HG03135 (cell line): ENCODE data around the gene KCNB1.

Experiments
- ATAC-seq: cut with Tn5 transposase; IDR thresholded peaks from one replicate; pipeline ENCODE4 v1.9.1; 2021; ENCODE audit warnings: mild to moderate bottlenecking, moderate library complexity; ENCODE audit not compliant: unreplicated experiment

KCNB1 gene

GRCh38 chr20:49482621-49483017 is at the start of gene KCNB1:
Gene KCNB1, minus strand, starts transcription at chr20:49482668. Its CDS starts 188 bp downstream, at chr20:49482480.
- ATAC-seq = no peak

GRCh38 chr20:49529470-49529869 is 47.0 kb upstream of the KCNB1 start:
- ATAC-seq = no peak

- ATAC-seq = no peak
Measured at GRCh38 chr20:49526568-49526967, 44.1 kb upstream of the KCNB1 start.

GRCh38 chr20:49526056-49526455 is 43.6 kb upstream of the KCNB1 start:
- ATAC-seq = no peak

GRCh38 chr20:49523767-49524360 is 41.4 kb upstream of the KCNB1 start:
- ATAC-seq = no peak

- ATAC-seq = no peak
Measured at GRCh38 chr20:49521356-49521755, 38.9 kb upstream of the KCNB1 start.

GRCh38 chr20:49519777-49520359 is 37.4 kb upstream of the KCNB1 start:
- no peak for ATAC-seq

GRCh38 chr20:49519212-49519712 is 36.8 kb upstream of the KCNB1 start:
- ATAC-seq = no peak

- no peak for ATAC-seq
Measured at GRCh38 chr20:49518576-49518975, 36.1 kb upstream of the KCNB1 start.

GRCh38 chr20:49517805-49518100 is 35.3 kb upstream of the KCNB1 start:
- ATAC-seq = no peak

GRCh38 chr20:49516916-49517804 is 34.7 kb upstream of the KCNB1 start:
- no peak for ATAC-seq

- no peak for ATAC-seq
Measured at GRCh38 chr20:49515586-49515985, 33.1 kb upstream of the KCNB1 start.

- ATAC-seq = no peak
Measured at GRCh38 chr20:49513517-49513916, 31.0 kb upstream of the KCNB1 start.

- ATAC-seq = no peak
Measured at GRCh38 chr20:49513009-49513408, 30.5 kb upstream of the KCNB1 start.

- no peak for ATAC-seq
Measured at GRCh38 chr20:49511788-49512525, 29.5 kb upstream of the KCNB1 start.

GRCh38 chr20:49510562-49511122 is 28.2 kb upstream of the KCNB1 start:
- no peak for ATAC-seq

GRCh38 chr20:49508435-49509199 is 26.1 kb upstream of the KCNB1 start:
- ATAC-seq = no peak

- no peak for ATAC-seq
Measured at GRCh38 chr20:49507741-49508434, 25.4 kb upstream of the KCNB1 start.

GRCh38 chr20:49505518-49505917 is 23.1 kb upstream of the KCNB1 start:
- no peak for ATAC-seq

GRCh38 chr20:49503176-49503575 is 20.7 kb upstream of the KCNB1 start:
- ATAC-seq = no peak
